HG02678 (cell line): ENCODE measurements around the gene CPB1.

Experiments
- ATAC-seq: cut with Tn5 transposase; IDR thresholded peaks from one replicate; pipeline ENCODE4 v1.9.1; 2021; ENCODE audit warnings: mild to moderate bottlenecking, moderate library complexity; ENCODE audit not compliant: unreplicated experiment

CPB1 gene

DNA sequence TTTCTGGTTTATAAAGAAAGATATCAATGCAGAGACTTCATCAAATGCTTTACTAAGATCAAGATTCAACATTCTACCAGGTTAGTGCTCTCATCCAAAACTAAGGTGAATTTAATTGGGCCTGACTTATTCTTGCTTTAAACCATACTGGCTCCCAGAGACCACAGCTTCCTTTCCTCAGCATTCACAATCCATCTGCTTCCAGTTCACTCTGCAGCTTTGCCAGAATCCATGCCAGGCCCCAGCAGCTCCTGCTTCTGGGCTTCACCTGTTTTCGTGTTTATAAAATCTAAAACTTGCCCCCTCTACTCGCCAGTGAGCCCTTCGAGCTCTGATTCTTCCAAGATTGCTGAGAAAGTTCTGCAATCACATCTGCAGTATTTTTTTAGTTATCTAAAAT lies 2.3 kb downstream of the CPB1 start:
- no peak for ATAC-seq

DNA sequence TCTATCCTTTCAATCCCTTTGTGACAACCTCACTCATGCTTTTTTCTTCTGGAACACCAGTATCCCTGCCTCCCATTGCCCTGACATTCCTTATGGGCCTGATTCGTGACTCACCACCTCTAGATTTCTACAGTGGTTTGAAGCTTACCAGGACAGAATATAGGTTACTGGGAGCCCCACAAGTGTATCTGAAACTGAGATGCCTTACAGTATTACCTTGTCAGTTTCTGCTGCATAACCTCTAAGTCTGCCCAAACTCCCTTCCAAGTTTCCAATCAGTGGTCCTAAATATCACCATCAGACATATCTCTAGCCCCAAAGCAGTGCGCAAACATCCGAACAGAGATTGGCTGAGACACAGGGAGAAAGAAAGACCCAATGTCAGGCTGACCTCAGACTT lies 5.6 kb downstream of the CPB1 start:
- ATAC-seq, result no peak

DNA sequence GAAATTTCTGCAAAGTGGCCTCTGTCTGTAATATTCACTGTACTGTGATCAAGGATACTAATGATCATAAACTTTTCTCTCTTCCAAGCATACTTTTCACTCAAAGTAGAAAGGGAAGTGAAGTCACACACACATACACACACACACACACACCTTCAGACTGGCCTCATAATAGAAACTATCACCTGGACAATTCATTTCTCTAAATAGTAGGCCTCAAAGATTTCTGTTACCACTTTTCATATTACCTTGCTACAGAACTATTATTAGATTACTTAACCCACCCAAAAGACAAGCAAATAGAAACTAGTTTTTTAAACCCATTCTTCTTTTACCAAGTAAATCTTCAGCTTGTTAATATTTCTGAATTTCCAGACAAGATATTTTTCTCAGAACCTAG lies 12.2 kb downstream of the CPB1 start:
- ATAC-seq, result no peak

DNA sequence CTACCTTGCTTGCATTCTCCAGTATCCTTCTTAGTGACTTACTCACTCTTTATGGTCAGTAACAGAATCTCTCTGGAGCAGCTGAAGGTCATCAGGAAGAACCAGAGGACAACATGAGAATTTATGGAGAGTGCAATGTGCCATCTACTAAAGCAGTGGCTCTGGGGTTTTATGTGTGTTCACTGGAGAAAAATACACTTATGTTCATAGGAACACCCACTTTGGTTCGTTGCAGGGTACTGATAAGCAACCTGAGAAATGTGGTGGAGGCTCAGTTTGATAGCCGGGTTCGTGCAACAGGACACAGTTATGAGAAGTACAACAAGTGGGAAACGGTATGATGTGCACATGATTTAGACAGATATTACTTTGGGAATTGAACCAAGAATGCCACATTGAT lies 12.8 kb downstream of the CPB1 start:
- ATAC-seq, result no peak

DNA sequence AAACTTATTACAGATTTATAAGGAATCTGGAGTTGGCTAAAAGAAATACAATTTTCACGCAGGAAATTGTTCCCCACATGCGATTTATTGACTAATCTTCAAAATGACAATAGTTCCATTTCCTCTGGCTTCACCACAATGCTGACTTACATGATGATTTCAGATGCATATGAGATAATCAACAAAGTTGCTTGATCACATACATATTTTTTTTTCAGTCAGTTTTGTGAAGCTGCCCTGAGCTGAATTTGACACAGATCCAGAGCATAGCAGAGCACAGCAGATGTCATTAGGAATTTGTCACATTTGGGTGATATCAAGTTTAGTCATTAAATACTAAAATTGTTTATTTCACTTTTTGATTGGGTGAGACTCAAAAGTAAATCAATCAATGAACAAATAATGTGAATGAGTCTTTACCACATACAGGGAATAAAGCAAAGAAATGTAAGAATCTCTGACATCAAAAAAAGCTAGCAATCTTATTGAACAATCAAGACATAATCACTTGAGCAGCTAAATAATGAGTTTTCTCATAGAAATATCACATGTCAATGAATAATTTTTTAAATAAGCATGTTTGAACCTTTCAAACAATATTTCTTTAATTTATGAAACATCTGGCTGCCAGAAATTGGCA lies 18.3 kb downstream of the CPB1 start:
- no peak for ATAC-seq

- no peak for ATAC-seq
These were observed 19.7 kb downstream of the CPB1 start for GRCh38 chr3:148847351-148847750.

DNA sequence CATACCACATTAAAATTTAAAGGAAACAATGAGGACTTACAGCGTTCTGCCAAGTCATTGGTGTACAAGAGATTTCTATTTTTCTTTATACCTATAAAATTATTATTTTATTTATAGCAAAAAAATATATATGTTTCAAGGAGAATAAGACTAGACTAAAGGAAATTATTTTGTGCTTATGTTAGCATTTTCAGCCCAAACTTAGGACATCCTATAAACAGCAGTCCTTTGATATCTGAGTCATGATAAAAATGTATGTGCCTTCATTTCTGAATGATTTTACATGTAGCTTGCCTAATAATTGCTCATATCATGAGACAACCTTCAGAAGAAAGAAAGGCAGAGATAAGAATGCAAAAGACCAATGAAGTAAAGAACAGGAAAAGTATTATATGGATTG lies 20.8 kb downstream of the CPB1 start:
- no peak for ATAC-seq

GRCh38 chr3:148852271-148852992 lies 24.8 kb downstream of the CPB1 start:
- no peak for ATAC-seq

GRCh38 chr3:148853076-148853475 lies 25.5 kb downstream of the CPB1 start:
- ATAC-seq, result no peak

GRCh38 chr3:148854061-148854460 lies 26.4 kb downstream of the CPB1 start:
- ATAC-seq, result no peak

DNA sequence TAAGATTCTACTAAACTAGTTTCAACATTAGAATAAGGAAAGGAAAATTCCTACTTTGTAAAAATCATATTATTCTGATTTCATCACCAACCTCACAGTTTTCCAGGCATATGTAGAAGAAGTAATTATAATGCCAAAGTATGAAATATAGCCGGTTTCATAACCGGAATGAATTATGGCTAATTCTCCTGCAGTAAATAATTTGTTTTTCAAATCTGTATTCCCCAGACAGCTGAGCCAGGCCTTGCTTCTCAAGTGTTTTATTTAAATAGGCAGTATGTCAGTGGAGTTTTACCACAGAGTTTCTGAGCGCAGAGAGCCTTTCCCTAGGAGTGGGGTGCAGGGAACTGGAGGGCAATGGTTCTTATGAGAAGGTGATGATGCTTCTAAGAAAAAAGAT lies 28.8 kb downstream of the CPB1 start:
- ATAC-seq, result no peak

GRCh38 chr3:148857316-148857715 lies 29.7 kb downstream of the CPB1 start:
- ATAC-seq, result no peak

GRCh38 chr3:148861277-148861869 lies 33.8 kb downstream of the CPB1 start:
- peak; percentile 77 for ATAC-seq

DNA sequence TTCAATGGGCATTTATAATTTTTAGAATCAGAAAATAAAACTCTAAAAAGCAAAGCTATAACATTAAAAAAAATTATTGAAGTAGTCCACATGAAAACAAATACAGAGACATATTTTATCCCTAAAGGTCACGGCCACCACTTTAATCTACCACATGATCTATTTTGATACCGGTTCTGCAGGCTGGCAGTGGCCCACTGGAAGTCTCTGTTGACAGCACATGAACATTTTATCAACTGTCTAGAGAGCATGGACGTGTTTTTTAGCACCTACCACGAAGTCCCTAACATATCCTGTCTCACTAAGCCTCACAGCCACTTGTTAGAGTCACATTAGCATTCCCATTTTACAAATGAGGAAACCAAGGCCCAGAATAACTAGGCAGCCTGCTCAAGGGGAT lies 35.7 kb downstream of the CPB1 start:
- no peak for ATAC-seq

DNA sequence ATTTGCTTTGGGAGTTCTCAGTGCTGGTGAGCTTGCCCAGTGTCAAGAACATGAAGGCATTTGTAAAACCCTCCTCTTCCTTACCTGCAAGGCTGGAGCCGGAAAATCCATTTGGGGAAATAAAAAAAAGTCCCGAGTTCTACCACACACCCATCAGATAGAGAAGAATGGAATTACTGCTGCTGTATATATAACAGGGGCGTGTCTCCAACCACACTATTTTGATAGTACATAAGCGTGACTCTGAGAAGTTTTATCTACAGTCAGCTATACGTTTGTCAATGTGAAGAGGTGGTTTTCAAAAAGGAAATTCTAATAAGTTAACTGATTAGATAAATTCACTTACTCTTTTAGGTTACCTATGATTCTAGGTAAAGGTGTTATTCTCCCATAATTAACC lies 36.2 kb downstream of the CPB1 start:
- ATAC-seq, result no peak

GRCh38 chr3:148865049-148865448 lies 37.4 kb downstream of the CPB1 start, which contains the start of gene CPA3:
Gene CPA3 (plus strand): TSS chr3:148865296. CDS start chr3:148865308, 12 bp downstream.
- no peak for ATAC-seq

- no peak for ATAC-seq
These were observed 38.6 kb downstream of the CPB1 start for GRCh38 chr3:148866261-148866660.

DNA sequence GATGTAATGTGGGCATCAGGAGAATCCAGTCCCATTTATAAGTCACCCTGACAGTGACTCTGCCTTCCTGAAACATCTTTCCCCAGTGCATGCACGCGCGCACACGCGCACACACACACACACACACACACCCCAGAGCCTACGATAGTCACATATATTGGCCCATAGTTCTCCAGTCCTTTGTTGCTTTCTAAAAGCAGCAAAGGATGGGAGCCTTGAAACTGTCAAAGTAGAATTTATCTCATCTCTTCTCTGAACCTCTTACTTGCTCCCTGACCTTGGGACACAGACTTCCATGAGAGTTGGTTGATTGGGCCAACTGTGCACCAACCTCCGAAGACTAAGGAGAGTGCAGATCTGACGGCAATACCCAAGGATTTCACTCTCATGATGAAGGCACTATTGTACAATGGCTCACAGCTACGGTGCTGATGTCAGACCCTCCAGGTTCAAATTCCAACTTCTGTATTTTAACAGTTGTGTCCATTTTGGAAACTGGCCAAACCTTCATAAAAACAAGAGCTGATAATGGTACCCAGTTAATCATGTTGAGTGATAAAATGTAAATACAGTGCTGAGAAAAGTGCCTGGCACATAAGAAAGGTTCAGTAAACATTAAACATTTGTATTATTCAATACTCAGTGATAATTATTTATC lies 45.8 kb downstream of the CPB1 start:
- ATAC-seq, result no peak

GRCh38 chr3:148873977-148874376 lies 46.4 kb downstream of the CPB1 start:
- ATAC-seq, result no peak

DNA sequence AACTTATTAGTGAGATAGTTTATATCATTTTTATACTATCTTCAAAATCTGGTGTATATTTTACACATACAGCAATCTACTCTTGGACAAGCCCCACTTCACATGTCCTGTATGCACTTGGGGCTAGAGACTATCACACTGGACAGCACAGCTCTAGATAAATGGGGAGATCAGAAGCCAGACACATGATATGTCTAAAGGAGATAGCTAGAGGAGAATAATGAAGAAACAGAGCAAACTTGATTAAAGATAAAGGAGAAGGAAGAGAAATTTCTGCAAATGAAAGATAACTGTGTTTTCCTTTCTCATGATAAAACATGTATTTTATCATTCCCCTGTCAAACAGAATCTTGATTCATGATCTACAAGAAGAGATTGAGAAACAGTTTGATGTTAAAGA lies 50.5 kb downstream of the CPB1 start:
- ATAC-seq, result no peak

GRCh38 chr3:148879256-148879655 lies 51.6 kb downstream of the CPB1 start:
- ATAC-seq, result no peak

DNA sequence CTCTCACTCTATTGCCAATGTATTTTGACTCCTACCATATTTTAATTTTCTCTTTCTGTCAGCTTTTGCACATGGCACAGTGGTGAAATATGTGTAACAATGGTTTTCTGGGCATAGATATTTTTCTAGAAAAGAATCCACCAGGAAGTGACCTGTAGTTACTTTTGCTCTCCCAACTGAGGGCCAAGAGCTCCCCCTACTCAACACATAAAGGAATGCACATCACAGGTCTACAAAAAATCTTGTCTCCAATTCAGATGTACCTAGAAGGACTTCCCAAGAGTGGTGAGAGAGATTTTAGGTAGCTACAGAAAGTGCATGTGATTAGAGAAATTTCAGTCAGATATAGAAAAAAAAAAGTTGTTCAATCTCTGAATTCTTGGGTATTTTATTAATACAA lies 53.1 kb downstream of the CPB1 start:
- ATAC-seq, result no peak
